ENCODE measurements around the gene SPPL2B. TPM values are rescaled to one million over a fixed set of nuclear protein-coding genes. Genes with fewer than 3 reads are reported as not detected.

Gene SPPL2B
- total RNA-seq, 1 experiment from 2014 or later, result 26.1 TPM

DNA sequence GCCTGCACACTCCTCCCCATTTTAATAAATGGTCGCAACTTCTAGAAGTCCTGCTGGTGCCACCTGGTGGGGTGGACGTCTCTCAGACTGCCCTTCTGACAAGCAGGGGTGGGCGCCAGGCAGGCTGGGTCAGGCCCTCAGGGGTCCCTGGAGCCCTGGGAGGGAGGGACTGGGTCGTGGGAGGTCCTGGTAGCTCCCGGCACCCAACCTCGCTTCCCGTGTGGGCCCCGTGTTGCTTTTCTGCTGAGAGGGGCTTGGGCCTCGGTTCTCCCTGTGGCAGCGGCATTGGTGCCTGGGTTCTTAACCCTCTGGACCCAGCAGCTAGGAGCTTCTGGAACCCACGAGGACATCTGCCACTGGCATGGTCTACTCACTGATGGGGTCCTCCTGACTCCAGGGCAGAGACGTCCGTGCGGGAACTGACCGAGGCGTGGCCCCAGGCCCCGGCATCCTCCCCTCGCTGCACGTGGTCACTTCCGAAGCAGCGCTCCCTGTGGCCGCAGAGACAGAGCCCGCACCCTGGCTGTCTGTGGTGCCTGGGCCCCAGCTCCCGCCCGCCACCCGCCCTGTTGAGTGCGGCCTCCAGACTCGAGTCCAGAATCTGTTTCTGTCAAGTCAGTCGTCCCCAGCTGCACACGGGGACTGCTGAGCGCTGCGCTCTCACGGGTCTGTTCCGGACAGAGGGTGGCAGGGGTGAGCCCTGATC is 25.6 kb downstream of the SPPL2B start:
- DNase-seq (ENCODE audit: low read depth), result no peak

- DNase-seq (ENCODE audit: low read depth), result no peak
Observed at GRCh38 chr19:2354670-2355069, 26.2 kb downstream of the SPPL2B start.

GRCh38 chr19:2355168-2356035 is 26.9 kb downstream of the SPPL2B start:
- no peak for DNase-seq (ENCODE audit: low read depth)

- DNase-seq (ENCODE audit: low read depth), result no peak
Observed at GRCh38 chr19:2356036-2356646, 27.7 kb downstream of the SPPL2B start.

DNA sequence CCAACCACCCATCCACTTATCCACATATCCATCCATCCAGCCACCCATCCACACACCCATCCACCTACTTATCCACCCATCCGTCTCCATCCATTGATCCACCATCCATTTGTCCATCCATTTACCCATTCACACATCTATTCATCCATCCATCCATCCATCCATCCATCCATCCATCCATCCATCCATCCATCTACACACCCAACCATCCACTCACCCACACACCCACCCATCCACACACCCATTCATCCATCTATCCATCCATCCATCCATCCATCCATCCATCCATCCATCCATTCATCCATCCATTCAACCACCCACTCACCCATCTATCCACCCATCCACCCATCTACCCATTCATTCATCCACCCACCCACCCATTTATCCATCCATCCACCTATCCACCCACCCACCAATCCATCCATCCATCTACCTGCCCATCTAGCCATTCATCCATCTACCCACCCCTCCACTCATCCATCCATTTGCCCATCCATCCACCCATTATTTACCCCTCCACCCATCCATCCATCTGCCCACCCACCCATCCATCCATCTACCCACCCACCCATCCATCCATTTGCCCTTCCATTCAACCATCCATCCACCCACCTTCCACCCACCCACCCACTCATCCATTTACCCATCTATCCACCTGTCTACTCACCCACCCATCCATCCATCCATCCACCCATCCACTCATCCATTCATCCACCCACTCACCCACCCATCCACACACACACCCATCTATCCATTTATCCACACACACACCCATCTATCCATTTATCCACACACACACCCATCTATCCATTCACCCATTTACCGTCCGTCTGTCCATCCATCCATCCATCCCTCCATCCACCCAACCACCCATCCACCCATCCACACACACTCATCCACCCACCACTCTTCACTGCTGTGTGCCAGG is 29.1 kb downstream of the SPPL2B start:
- no peak for DNase-seq (ENCODE audit: low read depth)

GRCh38 chr19:2358548-2359173 is 30.2 kb downstream of the SPPL2B start:
- DNase-seq (ENCODE audit: low read depth), result no peak

DNA sequence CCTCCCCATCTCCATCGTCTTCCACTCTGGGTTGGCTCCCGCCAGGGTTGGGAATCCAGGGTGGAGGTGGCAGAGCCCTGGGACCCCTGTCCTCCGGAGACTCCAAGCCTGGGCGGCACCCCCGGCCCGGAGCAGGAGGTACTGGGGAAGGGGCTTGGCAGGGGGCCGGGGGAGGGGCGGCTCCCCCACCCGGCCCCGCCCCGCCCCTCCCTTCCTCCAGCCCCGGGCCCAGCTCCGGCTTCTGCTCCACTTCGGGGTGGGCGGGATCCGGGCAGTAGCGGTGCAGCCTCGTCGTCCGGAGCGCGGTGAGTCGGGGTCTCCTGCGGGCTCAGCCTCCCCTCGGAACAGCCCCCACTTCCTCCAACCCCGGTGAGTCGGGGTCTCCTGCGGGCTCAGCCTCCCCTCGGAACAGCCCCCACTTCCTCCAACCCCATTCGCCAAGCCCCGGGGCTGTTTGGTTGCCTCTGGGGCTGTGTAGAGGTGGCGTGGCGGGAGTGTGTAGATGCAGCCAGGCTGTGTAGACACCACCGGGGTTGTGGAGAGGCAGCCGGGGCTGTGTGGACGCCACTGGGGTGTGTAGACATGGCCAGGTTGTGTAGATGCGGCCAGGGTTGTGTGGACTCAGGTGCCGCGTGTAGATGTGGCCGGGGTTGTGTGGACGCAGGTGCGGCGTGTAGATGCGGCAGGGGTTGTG is 31.7 kb downstream of the SPPL2B start, which contains the start of gene TMPRSS9:
TSS of gene TMPRSS9 (plus strand) at position 274 of the 694 bp plus-strand sequence. CDS start 29,521 bp downstream, outside the sequence.
- DNase-seq (ENCODE audit: low read depth), result no peak

- DNase-seq (ENCODE audit: low read depth), result no peak
Observed at GRCh38 chr19:2360833-2361232, 32.3 kb downstream of the SPPL2B start.

GRCh38 chr19:2361246-2362045 is 33.0 kb downstream of the SPPL2B start:
- no peak for DNase-seq (ENCODE audit: low read depth)

GRCh38 chr19:2362046-2362969 is 33.8 kb downstream of the SPPL2B start:
- no peak for DNase-seq (ENCODE audit: low read depth)

DNA sequence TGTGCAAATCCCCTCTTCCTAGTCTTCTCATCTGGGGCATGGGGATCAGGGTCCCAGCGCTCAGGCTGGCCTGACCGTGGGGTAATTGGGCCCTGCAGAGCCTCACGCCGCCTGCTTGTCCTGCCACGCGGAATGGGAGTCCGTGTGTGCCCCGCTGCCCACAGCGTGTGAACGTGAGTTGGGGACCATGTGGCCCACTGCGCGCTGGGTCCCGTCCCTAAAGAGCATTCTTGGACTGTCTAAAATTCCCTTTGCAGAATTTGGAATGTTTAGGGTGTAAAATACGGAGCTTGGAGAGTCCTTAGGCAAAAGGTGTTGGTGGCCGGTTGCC is 34.5 kb downstream of the SPPL2B start:
- DNase-seq (ENCODE audit: low read depth), result no peak

- DNase-seq (ENCODE audit: low read depth), result no peak
Observed at GRCh38 chr19:2363419-2363818, 34.9 kb downstream of the SPPL2B start.

DNA sequence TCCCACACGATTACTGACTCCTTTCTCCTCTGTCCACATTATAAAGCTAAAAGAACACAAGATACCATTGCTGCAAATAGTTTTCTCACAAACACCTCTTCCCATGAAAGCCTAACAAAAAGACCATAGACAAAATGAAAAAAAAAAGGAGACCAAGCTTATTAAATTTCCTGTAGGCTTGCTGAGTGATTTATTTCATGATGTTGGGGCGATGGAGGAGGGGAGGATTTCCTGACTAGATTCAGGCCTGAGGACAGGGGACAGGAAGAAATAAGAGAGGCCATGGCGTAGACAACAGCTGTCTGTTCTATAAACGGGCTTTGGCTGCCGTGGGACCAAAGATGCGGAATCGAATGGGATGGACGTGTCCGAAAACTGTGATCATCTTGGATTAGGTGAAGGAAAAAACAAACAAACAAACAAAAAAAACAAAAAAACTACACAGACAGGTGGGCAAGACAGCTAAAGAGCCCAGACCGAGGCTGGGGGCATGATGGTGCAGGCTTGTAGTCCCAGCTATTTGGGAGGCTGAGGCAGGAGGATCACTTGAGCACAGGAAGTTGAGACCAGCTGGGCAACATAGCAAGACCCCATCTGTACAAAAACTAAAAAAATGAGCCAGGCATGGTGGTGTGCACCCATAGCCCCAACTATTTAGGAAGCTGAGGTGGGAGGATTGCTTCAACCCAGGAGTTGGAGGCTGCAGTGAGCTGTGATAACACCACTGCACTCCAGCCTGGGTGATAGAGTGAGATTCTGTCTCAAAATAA is 36.9 kb downstream of the SPPL2B start:
- no peak for DNase-seq (ENCODE audit: low read depth)

GRCh38 chr19:2371656-2372055 is 43.2 kb downstream of the SPPL2B start:
- DNase-seq (ENCODE audit: low read depth), result peak; percentile 54

- no peak for DNase-seq (ENCODE audit: low read depth)
Observed at GRCh38 chr19:2372076-2372612, 43.7 kb downstream of the SPPL2B start.

GRCh38 chr19:2374808-2375207 is 46.3 kb downstream of the SPPL2B start:
- no peak for DNase-seq (ENCODE audit: low read depth)

All from LHCN-M2 (cell line).